H4 (cell line): Measurements from ENCODE around the gene MIB1. TPM values are rescaled to one million over a fixed set of nuclear protein-coding genes. Genes with fewer than 3 reads are reported as not detected.
"Not testable (repeated sequence)": the region's sequence is repeated elsewhere in the genome, so short reads cannot be mapped to it uniquely, and the experiment has no call there.

Source experiments
- DNase-seq: peaks from one replicate; pipeline ENCODE4 v3.0.0-alpha.2; 2015; ENCODE audit warnings: low spot score
- total RNA-seq: library from RNA; depleted of rRNA; stranded (reverse); fragments of >200 nt; shearing (Covaris generic); gene quantifications from 2 replicates; pipeline ENCODE4 v1.2.3, GENCODE V29; 2014

Gene MIB1
- total RNA-seq, 1 experiment from 2014 or later: 35.8 TPM

DNA sequence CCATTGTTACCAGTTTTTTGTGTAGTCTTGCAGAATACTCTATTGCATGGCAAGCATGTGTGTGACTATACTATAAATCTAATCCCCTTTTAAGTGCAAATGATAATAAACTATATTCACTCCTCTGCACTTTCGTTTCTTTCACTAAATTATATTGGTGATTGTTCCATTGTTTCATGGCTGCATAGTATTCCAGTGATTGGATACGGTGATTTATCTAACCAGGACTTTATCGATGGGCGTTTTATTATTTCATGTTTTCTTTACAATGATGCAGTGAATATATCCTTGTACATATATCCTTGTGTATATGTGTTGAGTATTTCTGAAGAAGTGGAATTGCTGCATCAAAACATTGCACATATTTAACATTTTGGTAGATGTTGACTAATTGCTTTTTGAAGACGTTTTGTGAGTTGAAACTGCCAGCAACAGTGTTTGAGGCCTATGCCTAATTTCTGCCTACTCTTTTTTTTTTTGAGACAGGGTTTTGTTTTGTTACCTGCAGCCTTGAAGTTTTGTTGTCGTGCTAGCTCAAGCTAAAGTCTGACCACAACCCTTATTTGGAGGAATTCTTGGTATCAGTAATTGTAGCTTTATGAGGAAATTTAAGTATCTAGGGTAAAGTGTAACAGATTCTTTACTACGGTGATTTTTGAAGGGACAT lies 2.7 kb downstream of the MIB1 start:
- DNase-seq: no peak

DNA sequence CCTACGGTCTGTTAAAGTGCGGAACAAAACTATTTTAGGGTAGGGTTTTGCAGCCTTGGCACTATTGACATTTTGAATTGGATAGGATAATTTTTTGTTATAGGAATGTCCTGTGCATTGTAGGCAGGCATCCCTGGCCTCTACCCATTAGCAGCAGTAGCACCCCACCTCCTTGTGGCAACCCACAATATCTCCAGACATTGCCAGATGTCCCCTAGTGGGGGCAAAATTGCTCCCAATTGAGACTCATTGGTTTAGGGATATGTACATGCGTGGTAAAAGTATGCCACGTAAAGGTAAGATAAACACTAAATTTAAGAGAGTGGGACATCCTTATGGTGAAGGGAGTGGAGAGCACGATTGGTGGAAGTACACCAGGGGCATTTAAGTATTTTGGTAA lies 4.6 kb downstream of the MIB1 start:
- DNase-seq: no peak

DNA sequence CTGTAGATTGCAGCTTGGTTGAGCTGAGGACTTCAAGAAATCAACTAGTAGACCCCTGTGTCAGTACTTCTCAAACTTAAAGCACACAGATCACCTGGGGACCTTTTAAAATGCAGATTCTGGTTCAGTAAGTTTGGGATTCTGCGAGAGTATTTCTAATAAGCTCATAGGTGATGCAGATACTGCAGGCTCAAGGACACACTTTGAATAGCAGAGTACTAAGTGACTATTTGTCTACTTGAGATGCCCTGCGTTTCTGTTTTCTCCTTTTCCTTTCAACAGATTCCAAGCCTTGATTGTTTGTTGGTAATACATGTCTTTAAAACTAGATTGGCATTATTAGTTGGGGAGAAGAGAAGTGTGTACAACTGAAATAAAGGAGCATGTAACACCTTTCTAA lies 6.7 kb downstream of the MIB1 start:
- no peak for DNase-seq

DNA sequence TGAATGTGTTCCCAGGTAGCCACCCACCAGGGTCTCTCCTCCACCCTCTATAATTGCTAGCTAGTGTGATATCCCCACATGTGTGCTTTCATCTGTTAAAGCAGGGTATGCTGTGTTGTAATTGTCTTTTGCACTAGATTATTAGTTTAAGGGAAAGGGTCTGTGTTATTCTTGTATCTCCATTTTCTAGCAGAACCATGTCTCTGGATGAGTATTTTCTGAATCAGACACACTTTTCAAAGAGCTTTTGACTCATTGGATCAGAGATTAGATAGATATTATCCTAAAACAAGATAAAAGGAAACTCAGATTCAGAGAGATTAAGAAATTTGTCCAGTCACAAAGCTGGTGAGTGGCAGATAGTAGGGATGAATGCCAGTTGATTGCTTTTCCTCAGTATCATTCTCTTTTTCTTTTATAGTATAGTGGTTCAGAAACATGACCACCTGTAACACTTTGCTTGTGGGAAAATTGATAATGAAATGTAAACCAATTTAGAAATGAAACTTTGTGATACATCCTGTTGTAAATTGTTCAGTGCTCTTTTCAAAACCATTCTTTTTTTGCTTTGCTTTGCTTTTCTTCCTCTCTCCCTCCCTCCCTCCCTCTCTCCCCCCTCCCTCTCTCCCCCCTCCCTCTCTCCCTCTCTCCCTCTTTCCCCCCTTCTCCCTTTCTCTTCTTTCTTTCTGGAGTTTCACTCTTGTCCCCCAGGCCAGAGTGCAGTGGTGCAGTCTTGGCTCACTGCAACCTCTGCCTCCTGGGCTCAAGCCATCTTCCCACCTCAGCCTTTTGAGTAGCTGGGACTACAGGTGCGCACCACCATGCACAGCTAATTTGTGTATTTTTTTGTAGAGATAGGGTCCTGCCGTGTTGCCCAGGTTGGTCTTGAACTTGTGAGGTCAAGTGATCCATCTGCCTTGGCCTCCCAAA lies 7.4 kb downstream of the MIB1 start:
- DNase-seq: no peak

DNA sequence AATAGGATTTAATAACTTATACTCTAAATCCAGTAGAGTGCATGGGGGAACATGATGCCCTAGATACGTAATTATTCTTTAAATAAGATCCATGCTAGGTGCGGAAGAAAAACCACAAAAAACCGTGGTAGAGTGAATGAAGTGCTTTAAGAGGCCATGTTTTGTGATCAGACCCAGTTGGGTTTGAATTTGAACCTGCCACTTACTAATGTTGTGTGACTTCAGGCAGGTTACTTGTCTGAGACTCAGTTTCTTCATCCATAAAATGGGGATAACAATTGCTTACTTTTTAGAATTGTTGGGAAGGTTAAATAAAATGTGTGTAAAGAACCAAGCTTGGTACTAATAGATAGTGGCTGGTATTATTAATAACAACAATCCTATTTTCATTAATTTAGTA lies 17.2 kb downstream of the MIB1 start:
- no peak for DNase-seq

DNA sequence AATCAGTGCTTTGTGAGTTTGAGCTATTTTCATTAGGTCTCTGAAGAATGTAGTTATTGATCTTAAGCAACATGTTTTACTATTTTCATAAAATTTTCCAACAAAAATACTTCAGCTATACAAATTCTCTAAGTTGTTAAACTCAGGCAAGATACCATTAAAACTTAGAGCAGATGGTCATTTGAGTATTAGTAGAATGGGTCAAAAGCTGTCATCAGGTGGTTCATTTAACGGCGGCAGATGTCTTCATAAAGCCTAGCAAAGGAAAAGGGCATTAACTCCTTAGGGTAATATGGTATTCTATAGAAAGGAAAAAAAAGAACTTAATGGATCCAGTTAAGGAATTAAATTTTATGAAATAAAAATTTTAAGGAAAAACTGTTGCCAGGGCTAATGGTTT lies 19.2 kb downstream of the MIB1 start:
- no peak for DNase-seq

DNA sequence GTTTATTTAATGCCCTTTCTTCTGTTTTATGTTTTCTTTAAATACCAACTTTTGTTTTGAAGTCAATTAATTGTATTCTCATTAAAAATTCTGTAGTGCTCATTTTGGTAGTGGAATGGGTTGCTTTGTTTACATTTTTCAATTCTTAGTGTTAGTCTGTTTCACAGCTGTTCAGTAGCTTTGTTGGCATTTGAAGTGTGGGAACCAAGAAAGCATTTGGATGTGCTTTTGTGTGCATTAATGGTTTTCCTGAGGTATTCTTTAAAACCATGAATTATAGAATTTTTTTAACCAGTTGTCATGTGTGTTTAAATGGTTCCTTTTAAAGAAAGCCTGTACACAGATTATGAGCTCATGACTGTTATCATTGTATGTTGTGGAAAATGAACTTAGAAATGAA lies 19.7 kb downstream of the MIB1 start:
- DNase-seq: no peak

DNA sequence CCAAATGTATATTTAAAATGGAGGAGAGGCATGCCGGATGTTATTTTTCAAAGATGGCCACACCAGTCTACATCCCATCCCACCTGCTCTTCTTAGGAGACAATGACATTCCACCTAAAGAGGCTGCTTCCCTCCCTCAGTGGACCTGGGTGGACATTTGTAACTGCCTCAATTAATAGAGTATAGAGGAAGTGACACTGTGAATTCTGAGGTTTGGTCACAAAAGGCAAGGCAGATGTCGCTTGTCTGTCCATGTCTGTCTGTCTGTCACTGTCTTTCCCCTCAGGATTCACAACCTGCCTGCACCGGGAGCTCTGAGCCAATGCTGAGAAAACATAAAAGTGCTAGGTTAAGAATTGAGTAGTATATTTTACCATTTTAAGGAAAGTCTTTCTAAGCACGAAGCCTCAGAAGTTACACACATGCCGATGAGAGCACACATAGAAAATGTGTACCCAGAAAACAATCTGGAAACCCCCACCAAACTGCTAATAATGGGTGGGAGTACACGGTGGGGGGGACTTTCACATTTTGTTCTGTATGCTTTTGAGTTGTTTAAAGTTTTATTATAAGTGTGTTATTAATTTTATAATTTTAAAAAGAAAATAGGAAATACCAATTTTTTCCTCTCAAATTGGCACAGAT lies 21.0 kb downstream of the MIB1 start:
- no peak for DNase-seq

DNA sequence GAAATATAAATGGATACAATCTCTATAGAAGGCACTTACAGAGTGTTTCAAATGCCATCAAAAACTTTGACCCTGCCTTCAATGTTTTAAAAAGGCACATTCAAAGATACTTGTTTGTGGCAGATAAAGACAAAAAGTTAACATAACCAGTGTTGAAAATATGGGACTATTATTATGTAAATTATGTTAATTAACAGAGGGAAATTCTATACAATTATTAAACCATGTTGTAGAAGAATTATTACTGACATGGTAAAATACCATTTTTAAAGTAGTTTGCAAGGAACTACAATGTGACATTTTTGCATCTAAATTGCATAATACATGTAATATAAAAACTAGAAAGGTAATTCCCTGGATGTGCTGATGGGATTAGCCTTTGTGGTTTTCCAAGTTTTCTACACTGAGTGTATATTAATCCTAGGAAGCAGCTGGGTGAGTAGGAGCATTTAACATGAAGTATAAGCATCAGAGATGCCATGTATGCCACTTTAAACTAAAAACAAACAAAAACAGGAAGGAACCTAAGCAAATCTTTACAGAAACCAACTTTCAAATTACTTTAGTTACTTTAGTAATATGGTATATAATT lies 21.7 kb downstream of the MIB1 start:
- no peak for DNase-seq

DNA sequence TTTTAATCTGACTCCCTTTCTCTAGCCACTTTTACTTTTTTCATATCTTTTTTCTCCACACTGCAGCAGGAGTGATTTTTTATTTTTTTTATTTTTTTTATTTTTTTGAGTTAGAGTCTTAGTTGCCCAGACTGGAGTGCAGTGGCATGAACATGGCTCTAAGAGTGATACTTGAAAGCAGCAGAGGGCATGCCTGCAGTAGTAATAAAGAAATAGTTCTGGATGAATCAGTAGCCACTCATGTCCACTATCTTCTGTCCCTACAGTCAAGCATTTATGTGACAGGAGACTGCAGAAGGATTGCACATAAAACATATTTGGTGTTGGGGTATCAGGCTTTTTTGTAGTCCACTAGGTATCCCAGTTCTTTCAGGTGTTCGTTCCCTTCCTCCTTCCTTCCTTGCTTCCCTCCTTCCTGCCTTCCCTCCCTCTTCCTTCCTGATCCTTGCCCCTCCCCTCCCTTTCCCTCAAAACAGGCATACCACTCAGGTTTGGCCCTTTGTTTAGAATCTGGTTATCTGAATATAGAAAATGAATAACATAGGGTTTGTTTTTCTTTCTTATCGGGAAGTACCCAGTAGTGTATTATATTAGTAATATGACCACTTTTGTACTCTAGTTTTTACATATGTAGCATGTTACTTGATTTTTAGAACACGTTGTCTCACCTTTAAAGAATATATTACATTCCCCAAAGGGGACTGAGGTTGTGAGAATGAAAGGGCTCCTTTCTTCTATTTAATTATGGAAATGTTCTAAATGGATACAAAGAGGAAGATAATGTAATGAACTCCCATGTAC lies 23.5 kb downstream of the MIB1 start:
- no peak for DNase-seq

DNA sequence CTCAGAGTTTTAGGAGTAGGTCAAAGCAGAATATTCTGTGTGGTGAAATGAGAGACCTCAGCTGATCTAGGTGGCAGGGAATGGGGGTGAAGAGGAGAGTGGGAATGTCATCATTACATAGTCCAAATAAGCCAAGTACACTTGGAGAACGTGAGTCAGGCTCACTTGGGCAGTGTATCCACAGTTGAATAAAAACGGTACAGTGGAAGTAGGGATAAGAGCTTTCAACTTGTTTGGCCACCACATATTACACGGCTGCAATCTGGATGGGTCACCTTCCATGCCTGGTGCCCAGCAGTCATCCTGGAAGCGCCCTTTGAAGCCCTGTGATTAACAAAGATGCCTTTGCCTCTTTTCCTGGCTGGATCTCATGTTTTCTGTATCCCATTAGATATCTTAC lies 28.6 kb downstream of the MIB1 start:
- DNase-seq: no peak

DNA sequence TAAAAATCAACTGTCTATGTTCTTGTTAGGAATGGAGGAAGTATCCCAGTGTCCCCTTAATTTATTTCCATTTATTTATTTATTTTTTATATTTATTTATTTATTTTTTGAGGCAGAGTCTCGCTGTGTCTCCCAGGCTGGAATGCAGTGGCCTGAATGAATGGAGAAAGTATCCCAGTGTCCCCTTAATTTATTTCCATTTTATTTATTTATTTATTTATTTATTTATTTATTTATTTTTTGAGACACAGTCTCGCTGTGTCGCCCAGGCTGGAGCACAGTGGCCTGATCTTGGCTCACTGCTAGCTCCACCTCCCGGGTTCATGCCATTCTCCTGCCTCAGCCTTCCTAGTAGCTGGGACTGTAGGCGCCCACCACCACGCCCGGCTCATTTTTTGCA lies 34.1 kb downstream of the MIB1 start:
- DNase-seq: no peak

DNA sequence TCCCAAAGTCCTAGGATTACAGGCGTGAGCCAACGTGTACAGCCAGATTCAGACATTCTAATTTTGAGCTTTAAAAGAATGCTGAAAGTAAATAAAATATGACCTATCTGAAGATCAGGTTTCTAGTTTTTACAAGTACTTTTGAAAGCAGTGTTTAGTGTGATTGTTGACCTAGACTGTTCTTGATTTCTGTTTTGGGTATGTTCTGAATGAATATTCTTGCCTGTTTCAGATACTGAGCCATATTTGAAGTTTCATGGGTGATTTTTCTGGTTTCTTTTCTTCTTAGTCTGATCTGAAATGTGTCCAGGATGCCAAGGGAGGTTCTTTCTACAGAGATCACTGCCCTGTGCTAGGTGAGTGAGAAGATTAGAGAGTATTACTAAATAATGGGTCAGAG lies 37.2 kb downstream of the MIB1 start:
- no peak for DNase-seq

DNA sequence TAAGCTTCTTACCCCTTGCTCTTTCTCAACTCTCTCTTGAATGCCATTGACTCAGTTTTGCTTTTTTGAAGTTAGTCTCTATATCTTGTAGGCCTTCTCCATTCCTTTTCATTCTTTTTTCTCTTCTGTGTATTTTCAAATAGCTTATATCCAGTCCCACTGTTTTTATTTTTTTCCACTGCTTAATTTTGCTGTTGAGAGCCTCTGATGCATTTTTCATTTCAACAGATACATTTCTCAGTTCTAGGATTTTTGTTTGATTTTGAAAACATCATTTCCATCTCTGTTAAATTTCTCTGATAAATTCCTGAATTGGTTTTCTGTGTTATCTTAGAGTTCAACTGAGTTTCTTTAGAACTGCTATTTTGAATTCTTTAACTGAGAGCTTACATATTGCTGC lies 45.9 kb downstream of the MIB1 start:
- no peak for DNase-seq

DNA sequence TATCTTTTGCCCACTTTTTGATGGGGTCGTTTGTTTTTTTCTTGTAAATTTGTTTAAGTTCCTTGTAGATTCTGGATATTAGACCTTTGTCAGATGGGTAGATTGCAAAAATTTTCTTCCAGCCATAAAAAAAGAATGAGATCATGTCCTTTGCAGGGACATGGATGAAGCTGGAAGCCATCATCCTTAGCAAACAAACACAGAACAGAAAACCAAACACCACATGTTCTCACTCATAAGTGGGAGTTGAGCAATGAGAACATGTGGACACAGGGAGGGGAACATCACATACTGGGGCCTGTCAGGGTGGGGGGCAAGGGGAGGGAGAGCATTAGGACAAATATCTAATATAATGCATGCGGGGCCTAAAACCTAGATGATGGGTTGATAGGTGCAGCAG lies 55.5 kb downstream of the MIB1 start:
- DNase-seq: not testable (repeated sequence)

DNA sequence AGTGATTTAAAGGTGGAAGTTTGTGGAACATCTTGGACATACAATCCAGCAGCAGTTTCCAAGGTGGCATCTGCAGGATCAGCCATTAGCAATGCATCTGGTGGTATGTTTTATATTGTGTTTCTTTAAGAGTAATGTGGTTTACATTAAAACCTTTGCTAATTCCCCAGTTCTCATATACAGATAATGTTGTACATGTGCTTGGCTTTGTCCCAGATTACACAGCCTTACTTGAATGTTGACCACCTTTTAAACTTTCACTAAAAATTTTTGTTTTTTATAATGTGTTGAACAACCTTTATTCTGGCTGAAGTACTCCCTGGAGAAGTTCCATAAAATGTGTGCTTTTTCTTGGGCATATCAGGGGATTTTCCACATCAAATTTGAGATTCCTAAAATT lies 57.5 kb downstream of the MIB1 start:
- DNase-seq: no peak

DNA sequence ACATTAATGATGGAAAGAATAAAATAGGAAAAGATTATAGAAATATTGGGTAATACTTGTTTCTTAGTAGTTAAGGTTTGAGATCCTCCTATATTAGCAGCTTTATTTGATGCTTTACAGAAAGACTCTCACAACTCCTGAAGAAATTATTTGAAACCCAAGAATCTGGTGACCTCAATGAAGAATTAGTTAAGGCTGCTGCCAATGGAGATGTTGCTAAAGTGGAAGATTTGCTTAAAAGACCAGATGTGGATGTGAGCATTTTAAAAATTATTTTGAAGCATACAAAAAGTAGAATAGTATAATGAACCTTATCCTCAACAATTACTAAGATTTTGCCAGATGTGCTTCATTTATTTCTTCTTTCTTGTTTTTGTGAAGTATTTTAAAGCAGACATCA lies 59.1 kb downstream of the MIB1 start:
- DNase-seq: no peak

DNA sequence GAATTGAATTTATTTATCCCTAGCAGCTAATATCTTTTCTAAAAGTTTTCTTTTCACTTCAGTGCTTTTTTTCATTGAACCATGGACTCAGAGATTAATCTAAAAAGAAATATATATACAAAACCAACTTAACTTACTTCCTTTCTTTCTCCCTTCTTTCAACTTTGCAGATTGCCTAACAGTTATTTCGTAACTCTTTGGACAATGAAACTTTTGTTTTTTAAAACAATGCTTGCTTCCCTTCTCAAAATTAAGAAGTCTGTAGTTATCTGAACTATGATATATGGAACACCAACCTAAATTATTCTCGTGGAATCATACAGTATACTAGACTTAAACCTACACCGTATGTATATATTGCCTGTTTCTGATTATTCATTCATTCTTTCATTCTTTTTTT lies 62.9 kb downstream of the MIB1 start:
- DNase-seq: no peak

DNA sequence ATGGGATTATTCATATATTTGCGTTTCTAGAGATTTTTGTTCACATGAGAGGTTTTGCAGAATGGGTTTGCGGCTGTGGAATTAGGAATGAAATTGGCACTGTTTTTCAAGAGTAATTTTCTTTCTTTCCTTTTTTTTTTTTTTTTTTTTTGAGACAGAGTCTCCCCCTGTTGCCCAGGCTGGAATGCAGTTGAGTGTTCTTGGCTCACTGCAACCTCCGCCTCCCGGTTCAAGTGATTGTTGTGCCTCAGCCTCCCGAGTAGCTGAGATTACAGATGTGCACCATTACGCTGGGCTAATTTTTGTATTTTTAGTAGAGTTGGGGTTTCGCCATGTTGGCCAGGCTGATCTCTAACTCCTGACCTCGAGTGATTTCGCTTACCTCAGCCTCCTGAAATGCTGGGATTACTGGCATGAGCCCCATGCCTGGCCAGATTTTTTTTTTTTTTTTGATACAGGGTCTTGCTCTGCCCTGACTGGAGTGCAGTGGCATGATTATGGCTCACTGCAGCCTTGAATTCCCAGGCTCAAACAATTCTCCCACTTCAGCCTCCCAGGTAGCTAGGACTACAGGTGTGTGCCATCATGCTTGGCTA lies 65.3 kb downstream of the MIB1 start:
- DNase-seq: no peak

DNA sequence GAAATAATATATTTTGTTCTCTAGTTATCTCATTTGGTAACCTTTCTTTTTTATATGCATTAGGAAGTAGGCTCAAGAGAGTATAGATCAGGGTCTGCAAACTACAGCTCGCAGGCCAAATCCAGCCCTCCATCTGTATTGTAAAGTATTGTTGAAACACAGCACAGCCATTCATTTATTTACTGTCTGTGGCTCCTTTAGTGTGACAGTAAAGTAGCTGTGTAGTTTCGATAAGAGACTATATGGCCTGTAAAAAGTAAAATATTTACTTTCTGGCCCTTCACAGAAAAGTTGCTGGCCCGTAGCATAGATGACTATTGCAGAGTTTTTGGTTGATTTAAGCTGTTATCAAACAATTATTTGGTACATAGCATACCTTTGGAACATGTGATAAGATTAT lies 67.6 kb downstream of the MIB1 start:
- DNase-seq: no peak

DNA sequence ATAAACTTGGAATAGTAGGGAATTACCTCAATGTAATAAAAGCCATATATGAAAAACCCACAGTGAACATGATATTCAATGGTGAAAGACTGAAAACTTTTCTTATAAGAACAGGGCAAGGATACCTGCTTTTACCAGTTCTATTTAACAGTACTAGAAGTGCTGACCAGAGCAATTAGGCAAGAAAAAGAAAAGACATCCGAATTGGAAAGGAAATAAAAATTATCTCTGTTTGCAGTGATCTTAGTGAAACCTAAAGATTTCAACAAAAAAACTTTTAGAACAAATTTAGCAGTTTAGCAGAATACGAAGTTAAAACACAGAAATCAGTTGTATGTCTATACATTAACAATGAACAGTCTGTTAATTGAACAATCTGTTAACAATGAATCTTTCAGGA lies 69.1 kb downstream of the MIB1 start:
- DNase-seq: no peak
